ENCODE results near the gene RALB. TPM values are rescaled to one million over a fixed set of nuclear protein-coding genes. Genes with fewer than 3 reads are reported as not detected.

The RALB gene
- total and polyA plus RNA-seq, 2 of the 8 experiments (the other 6 are each of a cell fraction or from before 2014, with no cell fraction given) = 12.0 to 16.6 TPM

DNA sequence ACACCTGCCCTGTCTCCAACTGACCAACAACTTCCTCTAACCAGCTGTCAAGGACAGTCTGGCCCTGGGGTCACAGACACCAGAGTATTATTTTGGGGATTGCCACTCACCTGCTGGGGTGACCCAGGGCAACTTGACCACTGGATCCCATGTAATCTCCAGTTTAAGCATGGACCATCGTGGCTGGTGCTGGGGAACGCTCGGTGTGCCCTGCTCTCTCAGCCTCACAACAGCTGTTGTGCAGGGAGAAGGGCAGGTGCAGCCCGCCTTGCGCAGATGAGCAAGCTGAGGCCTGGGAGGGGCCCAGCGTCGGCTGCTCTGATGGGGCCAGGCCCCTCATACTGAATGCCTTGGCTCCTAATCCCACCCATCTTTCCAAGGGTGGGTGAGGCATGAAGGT lies 72.3 kb downstream of the RALB start:
- H3K4me2 ChIP-seq (ENCODE audit: insufficient read depth in 1 of 2, low read depth in 2 of 2, low read length in 2 of 2) = no peak overlapping the region
- no peak overlapping the region for H3K4me3 ChIP-seq (ENCODE audit: extremely low read depth in 1 of 4, insufficient read depth in 2 of 4, low read depth in 3 of 4, low read length in 4 of 4)
- H2BK120ac ChIP-seq (replicated peaks; ENCODE audit: low read depth, low read length) = no peak overlapping the region
- no peaks in the 10 kb centered on the region; a peak in 1 of 7 replicates for H3K4me1 ChIP-seq (replicated peaks in 1 of 4; ENCODE audit: control insufficient read depth in 3 of 4, insufficient read depth in 4 of 4, low read length in 3 of 4)
- no peak overlapping the region for H4K8ac ChIP-seq (ENCODE audit: extremely low read depth, insufficient read depth, low read length)
- no peak overlapping the region for H4K5ac ChIP-seq (ENCODE audit: insufficient read length, low read depth, low read length)
- H3K27me3 ChIP-seq (replicated peaks in 1 of 4; ENCODE audit: control insufficient read depth in 3 of 4, extremely low read depth in 1 of 4, insufficient read depth in 3 of 4, low read length in 3 of 4) = peaks cover 0 to 4% (median 0%) of the 10 kb centered on the region in 4 experiments; a peak in 4 of 7 replicates
- ChIA-PET POLR2A (ENCODE audit: partially characterized antibody) (interaction anchor here (2.1 kb wide), 1 partner anchor 10 kb away, joined by 4 read pairs; no protein-coding TSS in a partner anchor), CTCF (ENCODE audit: partially characterized antibody) (interaction anchor here (0.7 to 6.5 kb wide), 7 partner anchors 12 to 354 kb away, joined by 3 to 48 read pairs (median 5); no protein-coding TSS in a partner anchor)
- H2BK15ac ChIP-seq (ENCODE audit: low read length) = no peak overlapping the region
- H2AK5ac ChIP-seq (ENCODE audit: low read depth, low read length) = no peak overlapping the region
- no peak overlapping the region for H2BK20ac ChIP-seq (ENCODE audit: low read length)
- H3K36me3 ChIP-seq (ENCODE audit: control insufficient read depth in 2 of 4, insufficient read depth in 4 of 4, low read length in 3 of 4) = no peaks in the 10 kb centered on the region
- no peak overlapping the region for H3K23ac ChIP-seq (ENCODE audit: insufficient read length)
- H3K9me3 ChIP-seq (ENCODE audit: insufficient read depth in 2 of 2, low read depth in 1 of 2, low read length in 1 of 2) = no peaks in the 10 kb centered on the region
- no peak overlapping the region for H3K9ac ChIP-seq (replicated peaks in 1 of 4; ENCODE audit: extremely low read depth in 1 of 4, low read depth in 3 of 4, low read length in 3 of 4)
- no peak for TF ChIP-seq EP300 (IDR thresholded peaks at IDR 0.05; ENCODE audit: borderline replicate concordance in 1 of 2, low read depth in 2 of 2, low read length in 2 of 2)
- TF ChIP-seq CHD2 (IDR thresholded peaks at IDR 0.05; ENCODE audit: low read length) = no peak
- no peak for TF ChIP-seq RAD21 (IDR thresholded peaks at IDR 0.05 in 1 of 2, conservative IDR thresholded peaks at IDR 0.05 in 1 of 2; ENCODE audit: low read depth in 2 of 2, low read length in 2 of 2)
- TF ChIP-seq RNF2 (IDR thresholded peaks at IDR 0.05; ENCODE audit: borderline replicate concordance, low read depth, low read length, missing control alignments, poor library complexity, severe bottlenecking) = no peak
- H2BK5ac ChIP-seq (ENCODE audit: low read depth, low read length) = no peak overlapping the region
- H3K23me2 ChIP-seq (ENCODE audit: low read depth, low read length) = no peaks in the 10 kb centered on the region; the same call in 1 of the 2 replicates
- no peak overlapping the region for H3K56ac ChIP-seq (replicated peaks; ENCODE audit: insufficient read length, low read depth, low read length)
- no peak overlapping the region for H3K18ac ChIP-seq (ENCODE audit: extremely low read depth, low read length)
- no peak overlapping the region for H3K27ac ChIP-seq (ENCODE audit: low read depth, low read length)
- no peaks in the 10 kb centered on the region for H3K79me1 ChIP-seq (ENCODE audit: low read depth, low read length)
- FAIRE-seq (no peak), DNase-seq (ENCODE audit: low read depth in 1 of 2, low spot score in 2 of 2) (no peak)
- H4K20me1 ChIP-seq (replicated peaks in 1 of 2; ENCODE audit: control insufficient read depth in 1 of 2, insufficient read depth in 2 of 2, low read length in 2 of 2) = no peaks in the 10 kb centered on the region
- H2BK12ac ChIP-seq (ENCODE audit: low read depth, low read length) = no peak overlapping the region
- 100% methylated on average over 7 of the region's 7 CpGs; no CpG with 5 or more reads in 1 of the 2 experiments for WGBS, 2 experiments (ENCODE audit: extremely low coverage in 1 of 2, insufficient coverage in 1 of 2, insufficient read length in 1 of 2, insufficient replicate concordance in 2 of 2, low coverage in 1 of 2, low lambda C conversion rate in 2 of 2, missing lambda C conversion rate in 1 of 2)
- H3K79me2 ChIP-seq (ENCODE audit: control insufficient read depth in 1 of 2, insufficient read depth in 2 of 2, low read length in 2 of 2) = no peaks in the 10 kb centered on the region
- no peak overlapping the region for H3K4ac ChIP-seq (replicated peaks; ENCODE audit: insufficient read length, low read depth, low read length)
- no peak overlapping the region for H3K14ac ChIP-seq (ENCODE audit: insufficient read length)
- H2AFZ ChIP-seq (ENCODE audit: low read length) = no peak overlapping the region
- H4K91ac ChIP-seq (replicated peaks; ENCODE audit: insufficient read length, low read length) = no peak overlapping the region
